Measurements from ENCODE around the gene GDF3. TPM values are rescaled to one million over a fixed set of nuclear protein-coding genes. Genes with fewer than 3 reads are reported as not detected.

The GDF3 gene
- total RNA-seq, 1 donor from 2014 or later, result not detected

DNA sequence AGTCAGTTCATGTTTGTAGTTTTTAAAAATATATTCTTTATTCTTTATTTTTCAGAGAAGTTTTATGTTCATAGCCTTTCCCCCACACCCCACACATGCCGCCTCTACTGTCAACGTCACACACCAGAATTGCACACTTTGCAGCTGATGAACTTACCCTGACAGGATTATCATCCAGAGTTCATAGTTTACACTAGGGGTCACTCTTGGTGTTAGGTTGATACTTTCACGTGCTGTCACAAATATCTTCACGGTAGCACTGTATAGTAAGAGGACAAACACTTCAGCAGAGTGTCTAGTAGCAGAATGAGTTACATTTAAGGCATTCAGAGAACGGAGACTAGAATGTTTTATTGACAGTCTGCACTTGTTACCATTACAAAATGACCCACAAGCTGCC lies 20.8 kb upstream of the GDF3 start:
- H3K27ac ChIP-seq, result no peak overlapping the region
- H3K27ac Mint-ChIP-seq, result no peak overlapping the region
- H3K4me2 ChIP-seq, result no peak overlapping the region
- H2AFZ ChIP-seq (replicated peaks), result no peak overlapping the region
- no peak overlapping the region for H3K9ac ChIP-seq
- TF ChIP-seq, protein P1, sequence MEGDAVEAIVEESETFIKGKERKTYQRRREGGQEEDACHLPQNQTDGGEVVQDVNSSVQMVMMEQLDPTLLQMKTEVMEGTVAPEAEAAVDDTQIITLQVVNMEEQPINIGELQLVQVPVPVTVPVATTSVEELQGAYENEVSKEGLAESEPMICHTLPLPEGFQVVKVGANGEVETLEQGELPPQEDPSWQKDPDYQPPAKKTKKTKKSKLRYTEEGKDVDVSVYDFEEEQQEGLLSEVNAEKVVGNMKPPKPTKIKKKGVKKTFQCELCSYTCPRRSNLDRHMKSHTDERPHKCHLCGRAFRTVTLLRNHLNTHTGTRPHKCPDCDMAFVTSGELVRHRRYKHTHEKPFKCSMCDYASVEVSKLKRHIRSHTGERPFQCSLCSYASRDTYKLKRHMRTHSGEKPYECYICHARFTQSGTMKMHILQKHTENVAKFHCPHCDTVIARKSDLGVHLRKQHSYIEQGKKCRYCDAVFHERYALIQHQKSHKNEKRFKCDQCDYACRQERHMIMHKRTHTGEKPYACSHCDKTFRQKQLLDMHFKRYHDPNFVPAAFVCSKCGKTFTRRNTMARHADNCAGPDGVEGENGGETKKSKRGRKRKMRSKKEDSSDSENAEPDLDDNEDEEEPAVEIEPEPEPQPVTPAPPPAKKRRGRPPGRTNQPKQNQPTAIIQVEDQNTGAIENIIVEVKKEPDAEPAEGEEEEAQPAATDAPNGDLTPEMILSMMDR (IDR thresholded peaks at IDR 0.05), result peak; percentile 59
- TF ChIP-seq EZH2 (IDR thresholded peaks at IDR 0.05), result no peak
- no peak overlapping the region for H3K4me3 Mint-ChIP-seq
- H3K9me3 Mint-ChIP-seq, result peaks cover 6% of the 10 kb centered on the region
- no peaks in the 10 kb centered on the region for H3K36me3 ChIP-seq
- H3K27me3 ChIP-seq, result no peaks in the 10 kb centered on the region
- H3K27me3 Mint-ChIP-seq (ENCODE audit: insufficient read depth, low read depth), result peaks cover 2% of the 10 kb centered on the region
- H4K20me1 ChIP-seq (ENCODE audit: low read depth), result no peaks in the 10 kb centered on the region
- peaks cover 2% of the 10 kb centered on the region for H3F3A ChIP-seq (ENCODE audit: low read depth)
- no peaks in the 10 kb centered on the region for H3K9me3 ChIP-seq (ENCODE audit: low read depth)
- peaks cover 1% of the 10 kb centered on the region for H3K4me1 ChIP-seq
- no peaks in the 10 kb centered on the region for H3K79me2 ChIP-seq (ENCODE audit: low read depth)
- H3K36me3 Mint-ChIP-seq, result no peaks in the 10 kb centered on the region
- peak; percentile 63 for DNase-seq (ENCODE audit: low spot score)
- no peak overlapping the region for H3K4me3 ChIP-seq
- H3K4me1 Mint-ChIP-seq, result peaks cover 6% of the 10 kb centered on the region

DNA sequence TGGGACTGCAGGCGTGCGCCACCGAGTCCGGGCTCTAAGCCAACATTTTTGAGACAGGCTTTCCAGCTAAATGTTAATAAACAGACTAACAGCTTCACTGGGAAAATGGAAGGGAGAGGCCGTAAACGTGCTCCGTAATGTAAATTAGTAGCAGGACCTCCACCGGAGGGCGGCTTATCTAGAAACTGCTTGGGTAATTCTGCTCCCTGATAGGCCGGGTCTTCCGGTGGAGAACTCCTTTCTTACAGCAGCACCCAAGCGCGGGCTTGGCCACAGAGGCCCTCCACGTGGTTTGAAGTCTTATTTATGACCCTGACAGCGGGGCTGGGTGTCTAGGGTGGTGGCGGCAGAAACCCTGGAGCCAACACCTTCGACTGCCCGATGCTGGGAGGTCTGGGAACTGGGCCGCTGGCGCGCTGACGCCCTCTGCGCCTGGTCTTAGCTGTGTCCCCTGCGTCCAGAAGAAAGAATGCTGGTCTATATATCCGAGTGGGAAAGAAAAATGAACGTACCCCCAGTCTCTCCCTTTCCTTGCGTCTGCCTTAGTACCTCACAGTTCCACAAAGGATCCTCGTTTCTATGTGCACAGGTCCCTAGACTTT lies 17.4 kb upstream of the GDF3 start:
- Mint-ChIP-seq H3K9me3 (peaks cover 6% of the 10 kb centered on the region), H3K4me1 (peaks cover 15% of the 10 kb centered on the region), H3K27me3 (ENCODE audit: insufficient read depth, low read depth) (peaks cover 2% of the 10 kb centered on the region), H3K4me3 (no peak overlapping the region), H3K27ac (no peak overlapping the region), H3K36me3 (no peaks in the 10 kb centered on the region)
- no peak for DNase-seq (ENCODE audit: low spot score)
- TF ChIP-seq EZH2phosphoT487 (IDR thresholded peaks at IDR 0.05), result no peak
- TF ChIP-seq, protein P1 (IDR thresholded peaks at IDR 0.05), result no peak
- no peak for TF ChIP-seq EZH2 (IDR thresholded peaks at IDR 0.05)
- H4K20me1 ChIP-seq (ENCODE audit: low read depth), result no peaks in the 10 kb centered on the region
- no peak overlapping the region for H3K4me3 ChIP-seq
- no peak overlapping the region for H3K4me2 ChIP-seq
- no peaks in the 10 kb centered on the region for H3K36me3 ChIP-seq
- peaks cover 16% of the 10 kb centered on the region for H3K4me1 ChIP-seq
- peaks cover 20% of the 10 kb centered on the region for H3F3A ChIP-seq (ENCODE audit: low read depth)
- H3K27me3 ChIP-seq, result no peaks in the 10 kb centered on the region
- no peaks in the 10 kb centered on the region for H3K9me3 ChIP-seq (ENCODE audit: low read depth)
- no peak overlapping the region for H3K27ac ChIP-seq
- H2AFZ ChIP-seq (replicated peaks), result no peak overlapping the region
- H3K79me2 ChIP-seq (ENCODE audit: low read depth), result no peaks in the 10 kb centered on the region
- no peak overlapping the region for H3K9ac ChIP-seq

DNA sequence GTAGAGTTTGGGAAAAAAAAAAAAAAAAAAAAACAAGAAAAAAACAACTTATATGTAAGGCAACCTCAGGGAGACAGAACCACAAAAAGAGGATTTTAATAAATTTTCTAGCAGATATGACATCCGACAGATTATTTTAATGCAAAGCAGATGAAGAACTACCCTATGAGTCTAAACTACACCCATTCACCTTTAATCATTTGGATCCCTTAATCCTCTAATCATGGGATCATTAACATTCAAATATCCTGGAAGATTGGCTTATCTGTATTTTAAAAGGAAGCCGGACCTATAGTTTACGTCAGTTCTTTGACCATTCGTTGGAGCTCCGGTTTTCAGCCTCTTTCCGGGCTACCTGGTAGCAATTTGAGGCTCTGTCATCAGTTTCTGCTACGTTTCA lies 15.6 kb upstream of the GDF3 start, which contains the start of gene DPPA3:
TSS of gene DPPA3 (plus strand) at position 301 of the 400 bp plus-strand sequence. CDS start 138 bp downstream, outside the sequence.
- TF ChIP-seq EZH2phosphoT487 (IDR thresholded peaks at IDR 0.05) (no peak), EZH2 (IDR thresholded peaks at IDR 0.05) (no peak)
- TF ChIP-seq, protein P1 (IDR thresholded peaks at IDR 0.05), result no peak
- H3K4me3 Mint-ChIP-seq, result no peak within 1 kb of the TSS
- peaks cover 20% of the 10 kb centered on the region for H3F3A ChIP-seq (ENCODE audit: low read depth)
- H3K9me3 ChIP-seq (ENCODE audit: low read depth), result no peaks in the 10 kb centered on the region
- peaks cover 2% of the 10 kb centered on the region for H3K27me3 Mint-ChIP-seq (ENCODE audit: insufficient read depth, low read depth)
- no peak within 1 kb of the TSS for H2AFZ ChIP-seq (replicated peaks)
- H3K4me1 Mint-ChIP-seq, result peaks cover 8% of the 10 kb centered on the region
- no peaks in the 10 kb centered on the region for H3K27me3 ChIP-seq
- DNase-seq (ENCODE audit: low spot score), result no peak
- H4K20me1 ChIP-seq (ENCODE audit: low read depth), result no peaks in the 10 kb centered on the region
- H3K79me2 ChIP-seq (ENCODE audit: low read depth), result no peaks in the 10 kb centered on the region
- H3K4me1 ChIP-seq, result peaks cover 16% of the 10 kb centered on the region
- H3K4me3 ChIP-seq, result no peak within 1 kb of the TSS
- peak within 1 kb of the TSS; percentile 13 for H3K4me2 ChIP-seq
- no peak within 1 kb of the TSS for H3K9ac ChIP-seq
- H3K27ac ChIP-seq, result no peak within 1 kb of the TSS
- no peaks in the 10 kb centered on the region for H3K36me3 ChIP-seq
- H3K36me3 Mint-ChIP-seq, result no peaks in the 10 kb centered on the region
- peaks cover 6% of the 10 kb centered on the region for H3K9me3 Mint-ChIP-seq
- H3K27ac Mint-ChIP-seq, result no peak within 1 kb of the TSS
